SK-N-SH treated with all-trans-retinoic acid at 6 μM for 48 hours (cell line): Measurements from ENCODE around the gene PPA2.

Experiments used
- ATAC-seq: fragments of 200-7000 bp; cut with Tn5 transposase; 3 replicates; pipeline ENCODE4 v1.9.1; 2020; ENCODE audit warnings: mild to moderate bottlenecking, moderate library complexity
- ARNTL ChIP-seq: fragments of 450-650 bp; formaldehyde crosslinking; IDR thresholded peaks from 2 replicates; pipeline ENCODE4 v1.5.0; 2020; ENCODE audit warnings: low read depth, mild to moderate bottlenecking, moderate library complexity, borderline replicate concordance
- CSDC2 ChIP-seq: fragments of 250-450 bp; sonication (Bioruptor Pico); IDR thresholded peaks from 2 replicates; pipeline ENCODE4 v1.5.0; 2020; ENCODE audit warnings: mild to moderate bottlenecking, moderate library complexity
- ESRRG ChIP-seq: fragments of 250-450 bp; sonication (Bioruptor Pico); IDR thresholded peaks from 2 replicates; pipeline ENCODE4 v1.6.1; 2021; ENCODE audit warnings: mild to moderate bottlenecking
- GLIS3 ChIP-seq: fragments of 250-450 bp; sonication (Bioruptor Pico); IDR thresholded peaks from 2 replicates; pipeline ENCODE4 v1.5.0; 2020; ENCODE audit warnings: mild to moderate bottlenecking, moderate library complexity
- ISL1 ChIP-seq: fragments of 250-450 bp; sonication (Bioruptor Pico); IDR thresholded peaks from 2 replicates; pipeline ENCODE4 v2.1.2; 2022; ENCODE audit warnings: mild to moderate bottlenecking, moderate library complexity
- OSR1 ChIP-seq: fragments of 250-450 bp; sonication (Bioruptor Pico); IDR thresholded peaks from 2 replicates; pipeline ENCODE4 v1.8.0; 2022; ENCODE audit warnings: moderate library complexity, mild to moderate bottlenecking, inconsistent platforms
- PATZ1 ChIP-seq: fragments of 250-450 bp; sonication (Bioruptor Pico); IDR thresholded peaks from 2 replicates; pipeline ENCODE4 v1.8.0; 2020; ENCODE audit warnings: mild to moderate bottlenecking, moderate library complexity, borderline replicate concordance
- POU6F1 ChIP-seq: fragments of 250-450 bp; sonication (Bioruptor Pico); IDR thresholded peaks from 2 replicates; pipeline ENCODE4 v1.8.0; 2021; ENCODE audit warnings: low read depth, mild to moderate bottlenecking, moderate library complexity, borderline replicate concordance
- RARB ChIP-seq: fragments of 250-450 bp; sonication (Bioruptor Pico); IDR thresholded peaks from 2 replicates; pipeline ENCODE4 v1.8.0; 2021; ENCODE audit warnings: mild to moderate bottlenecking, moderate library complexity
- SNAI2 ChIP-seq: fragments of 250-450 bp; sonication (Bioruptor Pico); IDR thresholded peaks from 2 replicates; pipeline ENCODE4 v1.5.0; 2020; ENCODE audit warnings: mild to moderate bottlenecking, moderate library complexity
- TCF4 ChIP-seq: fragments of 250-450 bp; sonication (Bioruptor Pico); IDR thresholded peaks from 2 replicates; pipeline ENCODE4 v1.8.0; 2021; ENCODE audit warnings: mild to moderate bottlenecking, moderate library complexity, borderline replicate concordance
- TOX ChIP-seq: fragments of 250-450 bp; sonication (Bioruptor Pico); IDR thresholded peaks from 2 replicates; pipeline ENCODE4 v1.8.0; 2021; ENCODE audit warnings: mild to moderate bottlenecking, moderate library complexity, borderline replicate concordance
- TSHZ2 ChIP-seq: fragments of 250-450 bp; sonication (Bioruptor Pico); IDR thresholded peaks from 2 replicates; pipeline ENCODE4 v1.5.0; 2020; ENCODE audit warnings: mild to moderate bottlenecking, moderate library complexity
- ZFP3 ChIP-seq: fragments of 250-450 bp; sonication (Bioruptor Pico); IDR thresholded peaks from 2 replicates; pipeline ENCODE4 v1.5.0; 2020; ENCODE audit warnings: mild to moderate bottlenecking, moderate library complexity
- ZFP30 ChIP-seq: fragments of 450-650 bp; formaldehyde crosslinking; IDR thresholded peaks from 2 replicates; pipeline ENCODE4 v1.5.0; 2022; ENCODE audit warnings: mild to moderate bottlenecking, moderate library complexity
- ZNF565 ChIP-seq: fragments of 450-650 bp; formaldehyde crosslinking; conservative IDR thresholded peaks from 2 replicates; pipeline ENCODE4 v1.5.0; 2020; ENCODE audit warnings: low read depth, mild to moderate bottlenecking, moderate library complexity
- ZNF8 ChIP-seq: fragments of 450-650 bp; formaldehyde crosslinking; IDR thresholded peaks from 2 replicates; pipeline ENCODE4 v1.5.0; 2020; ENCODE audit warnings: mild to moderate bottlenecking, moderate library complexity
- TF ChIP-seq, protein P1 (sequence below): fragments of 250-450 bp; sonication (Bioruptor Pico); IDR thresholded peaks from 2 replicates; pipeline ENCODE4 v1.5.1; 2020; ENCODE audit warnings: low read depth, mild to moderate bottlenecking, moderate library complexity

PPA2 gene

GRCh38 chr4:105352826-105353225, 121.0 kb downstream of the PPA2 start:
- TF ChIP-seq POU6F1 (CRISPR knock-in tag) (no peak), ESRRG (no peak), TCF4 (CRISPR knock-in tag) (no peak), CSDC2 (CRISPR knock-in tag) (no peak), SNAI2 (CRISPR knock-in tag) (no peak), ZNF8 (CRISPR knock-in tag) (no peak), ZFP3 (CRISPR knock-in tag) (no peak), GLIS3 (no peak), TOX (CRISPR knock-in tag) (no peak), ZNF565 (CRISPR knock-in tag) (no peak)
- TF ChIP-seq, protein P1, sequence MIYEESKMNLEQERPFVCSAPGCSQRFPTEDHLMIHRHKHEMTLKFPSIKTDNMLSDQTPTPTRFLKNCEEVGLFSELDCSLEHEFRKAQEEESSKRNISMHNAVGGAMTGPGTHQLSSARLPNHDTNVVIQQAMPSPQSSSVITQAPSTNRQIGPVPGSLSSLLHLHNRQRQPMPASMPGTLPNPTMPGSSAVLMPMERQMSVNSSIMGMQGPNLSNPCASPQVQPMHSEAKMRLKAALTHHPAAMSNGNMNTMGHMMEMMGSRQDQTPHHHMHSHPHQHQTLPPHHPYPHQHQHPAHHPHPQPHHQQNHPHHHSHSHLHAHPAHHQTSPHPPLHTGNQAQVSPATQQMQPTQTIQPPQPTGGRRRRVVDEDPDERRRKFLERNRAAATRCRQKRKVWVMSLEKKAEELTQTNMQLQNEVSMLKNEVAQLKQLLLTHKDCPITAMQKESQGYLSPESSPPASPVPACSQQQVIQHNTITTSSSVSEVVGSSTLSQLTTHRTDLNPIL (CRISPR knock-in tag), result no peak
- no peak for ATAC-seq

- ATAC-seq, result no peak
- no peak for TF ChIP-seq ZFP3 (CRISPR knock-in tag)
Measured at GRCh38 chr4:105351861-105352260, 122.0 kb downstream of the PPA2 start.

DNA sequence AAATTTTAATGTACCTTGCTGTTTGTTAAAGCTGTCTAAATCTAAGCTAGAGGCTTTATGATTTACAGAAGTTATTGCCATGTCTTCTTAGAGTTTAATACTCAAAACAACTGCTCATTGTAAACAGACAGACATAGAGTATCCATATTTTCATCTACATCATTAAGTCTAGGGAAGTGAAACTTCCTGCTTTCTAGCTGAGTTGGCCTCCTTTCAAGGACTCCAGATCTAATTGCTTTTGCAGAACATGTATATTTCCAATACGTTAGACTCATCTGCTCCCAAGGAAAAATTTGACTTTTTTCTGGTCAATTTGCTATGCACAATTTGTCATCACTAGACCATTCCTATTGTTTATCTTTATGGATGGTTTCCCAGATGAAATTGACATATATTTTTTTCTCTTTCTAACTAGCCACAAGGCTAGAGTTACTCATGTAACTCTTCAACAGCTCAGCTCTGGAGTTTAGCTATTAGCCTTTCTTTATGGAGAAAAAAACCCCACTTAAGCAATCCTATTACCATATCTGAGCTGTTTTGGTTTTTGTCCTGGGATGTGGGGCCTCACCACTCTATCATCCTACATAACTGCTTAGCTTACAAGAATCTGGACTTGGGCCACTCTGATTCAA, 122.9 kb downstream of the PPA2 start:
- ATAC-seq, result no peak
- TF ChIP-seq SNAI2 (CRISPR knock-in tag), result no peak
- no peak for TF ChIP-seq ISL1 (CRISPR knock-in tag)
- TF ChIP-seq GLIS3, result no peak
- TF ChIP-seq ESRRG, result no peak
- TF ChIP-seq RARB (CRISPR knock-in tag), result no peak
- no peak for TF ChIP-seq POU6F1 (CRISPR knock-in tag)
- TF ChIP-seq TSHZ2 (CRISPR knock-in tag), result no peak
- TF ChIP-seq, protein P1 (CRISPR knock-in tag), result no peak
- TF ChIP-seq OSR1 (CRISPR knock-in tag), result no peak
- TF ChIP-seq ZFP30 (CRISPR knock-in tag), result no peak
- TF ChIP-seq ZNF8 (CRISPR knock-in tag), result no peak
- TF ChIP-seq PATZ1, result no peak
- TF ChIP-seq ARNTL (CRISPR knock-in tag), result no peak
